HUES48 (cell line): ENCODE data around the gene C16orf89.

Source experiments
- H3K27ac ChIP-seq: one replicate; pipeline ENCODE4 v1.7.0; 2013; ENCODE audit warnings: low read depth, low read length, inconsistent platforms
- H3K27me3 ChIP-seq: 2 replicates; pipeline ENCODE4 v1.6.1; 2013; ENCODE audit warnings: mild to moderate bottlenecking, low read length; ENCODE audit not compliant: control insufficient read depth, insufficient read depth
- H3K36me3 ChIP-seq: 2 replicates; pipeline ENCODE4 v1.6.1; 2013; ENCODE audit warnings: low read length; ENCODE audit not compliant: control insufficient read depth, insufficient read depth
- H3K4me1 ChIP-seq: 2 replicates; pipeline ENCODE4 v1.6.1; 2013; ENCODE audit warnings: mild to moderate bottlenecking, low read length; ENCODE audit not compliant: control insufficient read depth, insufficient read depth
- H3K4me3 ChIP-seq: 2 replicates; pipeline ENCODE4 v1.5.1; 2013; ENCODE audit warnings: mild to moderate bottlenecking, low read depth, low read length
- H3K9ac ChIP-seq: 2 replicates; pipeline ENCODE4 v1.6.1; 2013; ENCODE audit warnings: mild to moderate bottlenecking, low read depth, low read length, moderate library complexity
- H3K9me3 ChIP-seq: 2 replicates; pipeline ENCODE4 v1.6.1; 2013; ENCODE audit warnings: low read length; ENCODE audit not compliant: control insufficient read depth, insufficient read depth

Gene C16orf89

DNA sequence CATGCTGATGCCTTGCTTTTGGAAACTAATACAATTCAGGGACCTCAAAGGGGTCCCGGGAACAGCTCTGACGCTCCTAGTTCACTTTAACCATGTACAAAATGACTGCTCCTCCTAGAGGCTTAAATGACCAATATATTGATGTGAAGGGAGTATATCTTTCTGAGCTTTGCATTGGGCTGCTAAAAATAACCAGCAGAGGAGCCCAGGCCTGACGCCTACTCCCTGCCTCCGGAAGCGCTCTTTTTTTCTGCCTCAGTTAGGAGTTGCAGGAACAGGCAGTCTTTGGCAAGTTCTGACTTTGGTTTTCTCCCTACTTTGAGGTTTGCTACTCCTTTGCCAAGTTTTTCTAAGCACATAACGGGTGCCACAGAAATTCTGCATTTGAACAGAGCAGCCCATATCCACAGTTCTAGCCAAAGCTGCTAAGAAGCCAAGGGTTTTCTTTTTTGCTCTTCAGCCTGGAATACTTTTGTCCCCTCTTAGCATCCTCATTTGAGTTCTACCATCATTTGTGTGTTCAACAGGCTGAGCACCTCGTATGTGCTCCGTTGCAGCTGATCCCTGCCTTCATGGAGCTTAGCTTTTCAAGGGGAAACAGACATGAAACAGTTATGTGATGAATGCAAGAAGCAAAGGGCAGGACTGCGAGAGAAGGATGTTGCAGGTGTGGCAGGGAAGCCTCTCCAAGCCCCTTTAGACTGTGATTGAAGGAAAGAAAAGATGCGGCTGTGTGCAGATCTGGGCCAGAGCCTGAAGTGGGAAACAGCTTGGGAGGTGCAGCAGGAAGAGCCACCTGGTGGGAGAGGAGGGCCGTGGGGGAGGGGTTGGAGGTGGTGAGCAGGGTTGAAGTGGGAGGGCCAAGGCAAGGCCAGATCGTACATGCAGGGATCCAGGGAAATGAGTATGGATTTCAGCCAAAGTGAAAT, 29.3 kb downstream of the C16orf89 start:
- Histone ChIP-seq H3K4me3 (no peak overlapping the region), H3K9me3 (no peaks in the 10 kb centered on the region), H3K27ac (peak overlapping the region; percentile 83), H3K4me1 (peaks cover 20% of the 10 kb centered on the region), H3K36me3 (no peaks in the 10 kb centered on the region), H3K27me3 (peaks cover 7% of the 10 kb centered on the region), H3K9ac (no peak overlapping the region)

DNA sequence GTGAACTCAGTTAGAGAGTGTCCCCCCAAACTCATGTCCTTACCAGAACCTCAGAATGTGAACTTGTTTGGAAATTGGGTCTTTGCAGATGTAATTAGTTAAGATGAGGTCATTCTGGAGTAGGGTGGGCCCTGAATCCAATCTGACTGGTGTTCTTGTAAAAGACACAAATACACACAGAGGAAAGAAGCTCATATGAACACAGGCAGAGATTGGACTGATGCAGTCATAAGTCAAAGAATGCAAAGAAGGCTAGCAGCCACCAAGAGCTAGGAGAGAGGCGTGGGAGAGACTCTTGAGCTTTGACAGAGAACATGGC, 29.9 kb downstream of the C16orf89 start:
- no peak overlapping the region for H3K9ac ChIP-seq
- no peaks in the 10 kb centered on the region for H3K36me3 ChIP-seq
- no peak overlapping the region for H3K4me3 ChIP-seq
- H3K9me3 ChIP-seq = no peaks in the 10 kb centered on the region
- peaks cover 7% of the 10 kb centered on the region for H3K27me3 ChIP-seq
- H3K4me1 ChIP-seq = peaks cover 20% of the 10 kb centered on the region
- H3K27ac ChIP-seq = peak overlapping the region; percentile 83

DNA sequence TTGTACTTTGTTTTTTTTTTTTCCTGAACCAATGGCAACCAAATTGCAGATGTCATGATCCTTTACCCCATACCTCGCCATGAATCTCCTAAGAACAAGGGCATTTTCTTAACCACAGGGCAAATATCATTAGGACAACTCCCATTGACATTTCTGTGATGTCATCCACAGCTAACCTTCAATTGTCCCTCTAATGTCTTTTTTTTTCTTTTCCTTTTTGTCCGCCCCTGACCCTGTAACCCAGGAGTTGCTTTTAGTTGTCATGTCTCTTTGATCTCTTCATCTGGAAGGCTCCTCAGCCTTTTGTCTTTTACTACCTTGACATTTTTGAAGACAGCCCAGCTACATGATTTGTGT, 31.6 kb downstream of the C16orf89 start:
- Histone ChIP-seq H3K4me3 (peak overlapping the region; percentile 87), H3K9me3 (no peaks in the 10 kb centered on the region), H3K27ac (peak overlapping the region; percentile 49), H3K4me1 (peaks cover 20% of the 10 kb centered on the region), H3K27me3 (peaks cover 7% of the 10 kb centered on the region), H3K9ac (peak overlapping the region; percentile 49), H3K36me3 (0 out of 2 replicates have a peak, but pooled peaks cover 3% of the 10 kb centered on the region)

DNA sequence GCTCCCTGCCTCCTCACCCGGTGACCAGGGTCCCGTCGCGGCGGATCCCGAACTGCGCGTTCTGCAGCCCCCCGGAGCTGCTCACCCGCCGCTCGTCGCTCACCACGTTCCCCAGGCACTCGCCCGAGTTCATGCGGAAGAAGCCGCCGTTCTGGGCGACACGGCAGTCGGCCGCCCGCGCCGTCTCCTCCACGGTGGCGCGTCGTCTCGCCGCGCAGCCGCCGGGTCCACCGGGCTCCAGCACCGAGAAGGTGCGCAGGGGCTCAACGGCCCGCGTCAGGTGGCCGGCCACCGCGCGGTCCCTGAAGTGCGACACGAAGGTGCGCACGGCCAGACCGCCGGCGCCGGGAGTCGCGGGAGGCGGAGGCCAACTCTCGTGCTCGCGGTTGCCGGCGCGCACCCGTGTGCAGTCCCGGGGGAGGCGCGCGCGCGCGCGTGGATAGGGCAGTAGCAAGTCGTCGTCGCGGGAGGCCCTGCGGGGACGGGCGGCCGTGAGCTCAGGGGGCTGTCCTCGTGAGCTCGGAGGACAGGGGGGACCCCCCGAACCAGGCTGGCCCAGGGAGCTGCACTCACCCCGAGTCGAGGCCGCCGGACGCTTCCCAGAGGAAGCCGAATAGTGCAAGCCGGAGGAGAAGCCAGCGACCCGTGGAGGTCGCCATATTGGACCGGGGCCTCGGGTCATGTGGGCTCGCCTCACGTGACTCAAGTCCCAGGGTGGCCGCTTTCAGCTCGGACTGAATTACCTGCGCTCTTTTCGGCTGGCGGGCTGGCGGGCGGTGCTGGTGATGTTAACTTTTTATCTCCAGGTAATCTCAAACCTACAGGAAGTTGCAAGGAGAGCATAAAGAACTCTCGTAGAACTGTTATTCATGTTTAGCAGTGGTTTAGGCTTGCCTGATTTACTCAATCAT, 32.2 kb downstream of the C16orf89 start, which contains the start of gene NAGPA:
NAGPA (minus strand) TSS at position 680 of the 911 bp plus-strand sequence; CDS start at position 659, 21 bp downstream.
- H3K9ac ChIP-seq = peak within 1 kb of the TSS; percentile 74
- H3K27ac ChIP-seq = peak within 1 kb of the TSS; percentile 49

DNA sequence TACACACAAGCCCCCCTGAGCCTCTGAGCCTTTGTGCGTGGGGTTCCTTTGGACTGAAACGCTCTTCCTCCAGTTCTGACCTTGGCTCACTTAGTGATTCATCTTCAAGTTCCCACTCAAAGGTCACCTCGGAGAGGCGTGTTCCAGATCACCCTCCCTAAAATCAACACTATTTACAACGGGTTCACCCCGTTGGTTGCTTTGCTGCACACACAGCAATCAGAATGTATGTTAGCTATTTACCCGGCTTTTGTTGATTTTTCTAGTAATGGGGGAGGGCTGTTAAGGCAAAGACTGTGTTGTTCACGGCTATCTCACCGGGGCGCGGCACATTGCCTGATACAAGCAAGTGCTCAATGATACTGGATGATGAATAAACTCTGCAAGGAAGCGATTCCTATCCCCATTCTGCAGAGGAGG, 33.0 kb downstream of the C16orf89 start:
- peaks cover 7% of the 10 kb centered on the region for H3K27me3 ChIP-seq
- H3K36me3 ChIP-seq = 0 out of 2 replicates have a peak, but pooled peaks cover 3% of the 10 kb centered on the region
- peak overlapping the region; percentile 74; the same call in 1 of the 2 replicates for H3K9ac ChIP-seq
- peaks cover 20% of the 10 kb centered on the region for H3K4me1 ChIP-seq
- peak overlapping the region; percentile 87 for H3K4me3 ChIP-seq
- no peaks in the 10 kb centered on the region for H3K9me3 ChIP-seq
- no peak overlapping the region for H3K27ac ChIP-seq

More for the DNA sequence above, 32.2 kb downstream of the C16orf89 start, which contains the start of gene NAGPA:
- H3K36me3 ChIP-seq = 0 out of 2 replicates have a peak, but pooled peaks cover 3% of the 10 kb centered on the region
- H3K27me3 ChIP-seq = peaks cover 7% of the 10 kb centered on the region
- peak within 1 kb of the TSS; percentile 87 for H3K4me3 ChIP-seq
- no peaks in the 10 kb centered on the region for H3K9me3 ChIP-seq
- peaks cover 20% of the 10 kb centered on the region for H3K4me1 ChIP-seq

DNA sequence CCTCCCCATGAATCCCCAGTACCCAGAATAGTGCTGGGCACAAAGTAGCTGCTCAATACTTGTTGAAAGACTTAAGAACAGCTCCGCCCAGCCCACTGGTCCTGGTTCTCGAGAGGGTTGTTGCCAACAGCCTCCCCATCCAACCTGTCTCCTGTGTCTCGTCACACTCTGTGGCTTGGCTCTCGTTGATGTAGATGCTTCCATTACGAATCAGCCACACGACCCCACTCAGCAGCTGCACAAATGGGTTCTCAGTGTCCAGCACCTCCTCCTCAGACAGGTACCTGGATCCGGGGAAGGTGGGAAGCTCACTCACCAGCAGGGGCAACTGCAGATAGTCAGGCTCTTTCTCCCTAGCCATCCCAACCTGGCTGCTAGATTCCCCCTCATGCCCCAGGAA, 34.2 kb downstream of the C16orf89 start:
- H3K9ac ChIP-seq = no peak overlapping the region
- peaks cover 13% of the 10 kb centered on the region for H3K4me1 ChIP-seq
- H3K27me3 ChIP-seq = peaks cover 7% of the 10 kb centered on the region
- 0 out of 2 replicates have a peak, but pooled peaks cover 6% of the 10 kb centered on the region for H3K36me3 ChIP-seq
- no peaks in the 10 kb centered on the region for H3K9me3 ChIP-seq
- H3K4me3 ChIP-seq = no peak overlapping the region
- H3K27ac ChIP-seq = no peak overlapping the region

DNA sequence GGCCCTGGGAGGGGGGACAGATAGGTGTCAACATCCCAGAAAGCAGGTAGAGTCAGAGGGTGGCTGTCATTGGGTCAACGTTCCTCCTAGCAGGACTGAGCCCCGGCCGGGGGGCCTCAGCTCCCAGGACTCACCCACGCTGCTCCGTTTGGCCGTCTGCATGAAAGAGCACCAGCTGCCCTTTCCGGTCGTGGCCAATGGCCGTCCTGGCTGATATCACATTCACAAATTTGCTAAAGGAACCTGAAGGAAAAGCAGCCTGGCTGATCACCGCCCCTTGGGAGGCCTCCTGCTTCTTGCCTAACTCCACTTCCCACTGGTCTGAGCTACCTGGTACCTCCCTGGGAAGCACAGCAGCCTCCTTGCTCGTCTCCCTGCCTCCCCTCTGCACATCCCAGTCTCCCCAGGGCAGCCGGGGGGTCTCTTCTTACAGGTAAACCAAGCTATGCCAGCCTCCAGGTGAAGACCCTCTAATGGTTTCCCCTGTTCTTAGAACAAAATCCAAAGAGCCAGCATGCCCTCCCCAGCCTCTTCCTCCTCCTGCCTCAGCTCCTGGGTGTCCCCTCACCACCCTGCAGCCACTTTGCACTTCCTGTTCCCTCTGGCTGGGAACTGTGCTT, 35.4 kb downstream of the C16orf89 start:
- H3K4me1 ChIP-seq = peaks cover 4% of the 10 kb centered on the region
- H3K36me3 ChIP-seq = 0 out of 2 replicates have a peak, but pooled peaks cover 6% of the 10 kb centered on the region
- H3K9me3 ChIP-seq = no peaks in the 10 kb centered on the region
- no peak overlapping the region for H3K9ac ChIP-seq
- H3K27ac ChIP-seq = no peak overlapping the region
- no peak overlapping the region for H3K4me3 ChIP-seq
- H3K27me3 ChIP-seq = peaks cover 7% of the 10 kb centered on the region

DNA sequence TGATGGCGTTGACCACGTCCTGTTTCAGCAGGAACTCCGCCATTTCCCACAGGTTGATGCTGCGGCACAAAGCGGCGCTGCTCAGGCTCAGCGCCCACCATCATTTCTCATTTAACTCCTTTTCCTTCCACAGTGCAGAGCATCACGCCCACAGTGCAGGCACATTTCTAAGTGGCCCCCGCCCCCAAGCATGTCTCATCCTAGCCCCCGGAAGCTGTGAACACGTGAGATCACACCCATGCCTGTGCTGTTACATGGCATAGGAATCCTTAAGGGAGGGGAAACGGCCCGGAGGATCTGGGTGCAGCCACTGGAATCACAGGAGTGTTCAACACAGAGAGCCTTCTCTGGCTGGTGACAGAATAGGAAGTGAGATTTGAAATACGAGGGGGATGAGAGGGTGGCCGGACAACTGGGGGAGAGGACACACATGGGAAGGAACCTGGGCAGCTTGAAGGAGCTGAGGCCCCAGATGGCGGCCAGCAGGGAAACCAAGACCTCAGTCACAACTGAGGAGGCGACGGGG, 36.7 kb downstream of the C16orf89 start:
- H3K9me3 ChIP-seq = no peaks in the 10 kb centered on the region
- H3K9ac ChIP-seq = no peak overlapping the region
- H3K36me3 ChIP-seq = 0 out of 2 replicates have a peak, but pooled peaks cover 6% of the 10 kb centered on the region
- H3K27me3 ChIP-seq = peaks cover 7% of the 10 kb centered on the region
- peaks cover 4% of the 10 kb centered on the region for H3K4me1 ChIP-seq
- no peak overlapping the region for H3K4me3 ChIP-seq
- no peak overlapping the region for H3K27ac ChIP-seq

DNA sequence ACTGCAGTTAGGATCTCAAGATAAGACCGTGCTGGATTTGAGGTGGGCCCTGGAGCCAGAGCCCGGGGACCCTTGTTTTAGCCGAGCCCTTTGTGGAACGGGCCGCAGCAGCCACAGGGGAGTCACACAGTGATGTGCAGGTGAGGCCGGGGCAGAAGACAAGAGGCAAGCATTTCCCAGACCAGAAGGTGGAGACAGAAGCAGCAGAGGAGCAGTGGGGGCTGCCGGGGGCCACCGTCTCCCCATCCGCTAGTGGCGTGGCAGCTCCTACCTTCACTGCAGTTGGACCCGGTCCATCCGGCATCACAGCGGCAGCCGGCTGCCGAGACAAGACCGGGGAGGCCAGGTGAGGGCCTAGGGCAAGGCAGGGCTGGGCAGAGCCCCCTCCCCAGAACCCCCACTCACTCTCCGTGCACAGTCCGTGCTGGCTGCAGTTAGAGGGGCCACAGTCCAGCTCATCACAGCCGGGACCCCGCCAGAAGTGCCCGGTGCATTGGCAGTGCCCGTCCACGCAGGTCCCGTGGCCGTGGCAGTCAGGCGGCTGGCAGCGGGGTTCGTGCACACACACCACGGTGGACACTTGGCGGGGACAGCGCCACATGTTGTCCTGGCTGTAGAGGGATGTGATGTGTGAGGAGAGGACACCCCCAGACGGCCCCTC, 38.1 kb downstream of the C16orf89 start:
- peaks cover under 1% of the 10 kb centered on the region; the same call in 1 of the 2 replicates for H3K4me1 ChIP-seq
- H3K36me3 ChIP-seq = 0 out of 2 replicates have a peak, but pooled peaks cover 6% of the 10 kb centered on the region
- H3K4me3 ChIP-seq = no peak overlapping the region
- no peaks in the 10 kb centered on the region for H3K9me3 ChIP-seq
- no peak overlapping the region for H3K27ac ChIP-seq
- no peak overlapping the region for H3K9ac ChIP-seq
- peaks cover 2% of the 10 kb centered on the region for H3K27me3 ChIP-seq

DNA sequence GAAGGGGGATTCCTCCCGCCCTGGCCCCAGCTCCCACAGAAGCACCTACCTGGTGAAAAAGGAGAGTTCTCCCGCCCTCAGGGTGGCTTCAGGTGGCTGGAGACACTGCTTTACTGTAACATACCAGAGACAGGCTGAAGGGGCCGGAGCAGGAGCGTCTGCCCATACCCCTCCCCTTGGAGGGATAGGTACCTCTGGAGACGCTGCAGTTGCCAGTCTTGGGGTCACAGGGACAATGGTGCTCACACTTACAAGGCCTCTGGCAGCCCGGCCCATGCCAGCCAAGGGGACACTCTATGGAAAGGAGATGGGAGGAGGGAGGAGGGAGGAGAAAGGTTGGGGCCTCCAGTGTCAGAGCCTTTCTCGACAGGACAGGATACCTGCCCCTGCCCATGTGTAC, 38.7 kb downstream of the C16orf89 start:
- Histone ChIP-seq H3K36me3 (0 out of 2 replicates have a peak, but pooled peaks cover 6% of the 10 kb centered on the region), H3K27me3 (no peaks in the 10 kb centered on the region), H3K9ac (no peak overlapping the region)

More for the DNA sequence above, 38.7 kb downstream of the C16orf89 start:
- H3K27ac ChIP-seq = no peak overlapping the region
- H3K9me3 ChIP-seq = no peaks in the 10 kb centered on the region
- H3K4me1 ChIP-seq = no peaks in the 10 kb centered on the region
- H3K4me3 ChIP-seq = no peak overlapping the region
